Kasumi-1 (cell line): ENCODE results near the gene PPP1R1A.

Experiments
- DNase-seq, 2 experiments: peaks; one replicate each; lab custom pipeline; 2025; lab: John Stamatoyannopoulos, UW

The PPP1R1A gene

DNA sequence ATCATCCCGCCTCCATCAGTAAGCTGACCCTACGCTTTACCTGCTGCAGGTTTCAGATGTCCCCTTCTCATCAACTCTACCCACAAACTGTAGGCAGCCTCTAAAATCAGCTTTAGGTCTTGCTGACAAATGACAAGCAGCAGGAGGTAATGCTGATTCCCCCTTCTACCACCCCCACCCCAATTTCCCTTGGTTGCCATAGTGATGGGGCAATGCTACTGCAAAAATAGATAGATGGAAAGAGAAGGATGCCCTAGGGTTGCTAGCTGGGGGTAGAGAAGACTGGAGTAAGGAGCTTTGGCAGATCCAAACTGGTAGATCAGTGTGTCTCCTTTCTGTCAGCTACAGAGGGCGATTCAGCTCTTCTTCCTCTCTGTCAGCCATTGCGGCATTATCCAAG, 58.9 kb downstream of the PPP1R1A start:
- DNase-seq, result no peak
